Activated CD8-positive, alpha-beta memory T cell treated with anti-CD3 and anti-CD28 coated beads for 4 hours (primary cell): Measurements from ENCODE around the gene TMC1.
A peak's percentile ranks its signal among the peaks of the same experiment; 100 is the strongest.

Experiments
- DNase-seq, 2 donors: peaks; one replicate each; pipeline ENCODE4 v3.0.0-alpha.2; 2020; ENCODE audit warnings: low read depth in 2 of 2

TMC1 gene

GRCh38 chr9:72575666-72576065, 54.3 kb downstream of the TMC1 start:
- no peak for DNase-seq

- DNase-seq, result no peak
Observed at GRCh38 chr9:72576087-72576486, 54.7 kb downstream of the TMC1 start.

- DNase-seq, result no peak
Observed at GRCh38 chr9:72577212-72577753, 55.9 kb downstream of the TMC1 start.

GRCh38 chr9:72579190-72579589, 57.8 kb downstream of the TMC1 start:
- no peak for DNase-seq

GRCh38 chr9:72579880-72580550, 58.6 kb downstream of the TMC1 start:
- no peak for DNase-seq

- no peak for DNase-seq
Observed at GRCh38 chr9:72581694-72582093, 60.3 kb downstream of the TMC1 start.

GRCh38 chr9:72583370-72583769, 62.0 kb downstream of the TMC1 start:
- no peak for DNase-seq

- DNase-seq, result peak in 1 of 2 donors; percentile 14
Observed at GRCh38 chr9:72586388-72587130, 65.2 kb downstream of the TMC1 start.

- DNase-seq, result no peak
Observed at GRCh38 chr9:72588336-72588735, 66.9 kb downstream of the TMC1 start.

- DNase-seq, result no peak
Observed at GRCh38 chr9:72589667-72590521, 68.5 kb downstream of the TMC1 start.

GRCh38 chr9:72590824-72591223, 69.4 kb downstream of the TMC1 start:
- DNase-seq, result no peak

- no peak for DNase-seq
Observed at GRCh38 chr9:72592502-72593403, 71.3 kb downstream of the TMC1 start.

GRCh38 chr9:72596451-72597180, 75.2 kb downstream of the TMC1 start:
- no peak for DNase-seq

GRCh38 chr9:72597181-72597517, 75.7 kb downstream of the TMC1 start:
- no peak for DNase-seq

GRCh38 chr9:72597601-72598000, 76.2 kb downstream of the TMC1 start:
- DNase-seq, result no peak

GRCh38 chr9:72598639-72599038, 77.2 kb downstream of the TMC1 start:
- no peak for DNase-seq

- no peak for DNase-seq
Observed at GRCh38 chr9:72599874-72600534, 78.6 kb downstream of the TMC1 start.

- DNase-seq, result no peak
Observed at GRCh38 chr9:72600671-72601070, 79.3 kb downstream of the TMC1 start.

GRCh38 chr9:72601615-72602014, 80.2 kb downstream of the TMC1 start:
- no peak for DNase-seq

GRCh38 chr9:72612449-72612848, 91.0 kb downstream of the TMC1 start:
- no peak for DNase-seq
